Activated CD4-positive, alpha-beta T cell treated with anti-CD3 and anti-CD28 coated beads, Interleukin-2, amount 50 U/mL, for 4 hours (primary cell): ENCODE data around the gene EFCAB6.
"Not testable (repeated sequence)": the region's sequence is repeated elsewhere in the genome, so short reads cannot be mapped to it uniquely, and the experiment has no call there.

Source experiments
- DNase-seq, 2 experiments: peaks; one replicate each; pipeline ENCODE4 v3.0.0-alpha.2; 2020

Gene EFCAB6

GRCh38 chr22:43706151-43706550, 106.0 kb downstream of the EFCAB6 start:
- DNase-seq, result no peak

- no peak for DNase-seq
These were observed 108.1 kb downstream of the EFCAB6 start for GRCh38 chr22:43704051-43704450.

GRCh38 chr22:43698403-43698802, 113.7 kb downstream of the EFCAB6 start:
- DNase-seq, result no peak

- no peak for DNase-seq
These were observed 114.2 kb downstream of the EFCAB6 start for GRCh38 chr22:43697894-43698293.

- DNase-seq, result no peak
These were observed 118.9 kb downstream of the EFCAB6 start for GRCh38 chr22:43693249-43693648.

GRCh38 chr22:43689356-43689755, 122.7 kb downstream of the EFCAB6 start:
- DNase-seq, result no peak

- no peak for DNase-seq
These were observed 129.3 kb downstream of the EFCAB6 start for GRCh38 chr22:43682851-43683250.

GRCh38 chr22:43681731-43682360, 130.3 kb downstream of the EFCAB6 start:
- DNase-seq, result no peak

GRCh38 chr22:43670513-43670912, 141.6 kb downstream of the EFCAB6 start:
- DNase-seq, result no peak

- DNase-seq, result no peak
These were observed 142.9 kb downstream of the EFCAB6 start for GRCh38 chr22:43669190-43669589.

- DNase-seq, result no peak
These were observed 144.4 kb downstream of the EFCAB6 start for GRCh38 chr22:43667656-43668055.

- no peak for DNase-seq
These were observed 145.6 kb downstream of the EFCAB6 start for GRCh38 chr22:43666457-43666856.

- DNase-seq, result no peak
These were observed 153.3 kb downstream of the EFCAB6 start for GRCh38 chr22:43658823-43659222.

- DNase-seq, result not testable (repeated sequence)
These were observed 155.5 kb downstream of the EFCAB6 start for GRCh38 chr22:43656581-43656980.

GRCh38 chr22:43654271-43654670, 157.8 kb downstream of the EFCAB6 start:
- DNase-seq, result no peak

- no peak for DNase-seq
These were observed 159.3 kb downstream of the EFCAB6 start for GRCh38 chr22:43652845-43653244.

- no peak for DNase-seq
These were observed 168.7 kb downstream of the EFCAB6 start for GRCh38 chr22:43643387-43643786.

- DNase-seq, result no peak
These were observed 169.5 kb downstream of the EFCAB6 start for GRCh38 chr22:43642319-43643206.

- no peak for DNase-seq
These were observed 172.7 kb downstream of the EFCAB6 start for GRCh38 chr22:43639228-43639948.

- no peak for DNase-seq
These were observed 174.5 kb downstream of the EFCAB6 start for GRCh38 chr22:43637275-43638260.

- no peak for DNase-seq
These were observed 176.0 kb downstream of the EFCAB6 start for GRCh38 chr22:43636086-43636485.

- DNase-seq, result no peak
These were observed 177.0 kb downstream of the EFCAB6 start for GRCh38 chr22:43635101-43635500.
